ENCODE measurements around the gene TTC6.

TTC6 gene

DNA sequence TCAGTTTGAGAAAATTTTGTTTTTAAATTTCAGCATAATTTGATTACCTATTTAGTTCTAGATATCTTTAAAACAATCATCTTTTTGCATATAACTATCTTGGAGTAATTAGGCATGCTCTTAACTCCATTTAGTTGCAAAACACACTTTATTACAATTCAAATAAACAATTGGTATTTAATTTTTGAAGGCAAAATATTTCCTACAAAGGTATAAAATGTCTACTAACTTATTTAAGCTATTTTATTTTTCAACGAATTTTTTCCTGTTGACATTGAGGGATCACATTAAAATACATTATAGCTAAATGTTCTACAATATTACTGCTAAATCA is 8.7 kb upstream of the TTC6 start:
- H3K27ac ChIP-seq, result no peak overlapping the region
- DNase-seq (ENCODE audit: low spot score), result no peak
- no peak overlapping the region for H3K4me3 ChIP-seq
- TF ChIP-seq CTCF (IDR thresholded peaks at IDR 0.05), result no peak

GRCh38 chr14:37587131-37587803 is 8.2 kb upstream of the TTC6 start:
- DNase-seq (ENCODE audit: low spot score), result no peak
- H3K27ac ChIP-seq, result no peak overlapping the region
- no peak for TF ChIP-seq CTCF (IDR thresholded peaks at IDR 0.05)
- no peak overlapping the region for H3K4me3 ChIP-seq

GRCh38 chr14:37587881-37588666 is 7.4 kb upstream of the TTC6 start:
- TF ChIP-seq CTCF (IDR thresholded peaks at IDR 0.05), result no peak
- Histone ChIP-seq H3K27ac (no peak overlapping the region), H3K4me3 (peak overlapping the region; percentile 29)
- no peak for DNase-seq (ENCODE audit: low spot score)

DNA sequence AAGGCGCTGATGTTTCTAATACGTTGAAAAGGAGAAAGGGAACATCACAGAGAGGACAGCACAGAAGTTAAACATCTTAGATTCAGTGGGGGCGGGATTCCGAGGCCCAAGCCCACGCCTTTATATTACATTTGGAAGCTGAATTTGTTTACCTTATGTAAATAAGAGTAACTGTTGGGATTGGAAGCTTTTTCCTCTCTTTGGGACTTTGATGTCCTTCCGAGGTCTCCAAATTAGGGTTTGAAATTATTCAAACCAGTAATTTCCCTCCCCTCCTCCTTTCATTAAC is 6.8 kb upstream of the TTC6 start:
- no peak for TF ChIP-seq CTCF (IDR thresholded peaks at IDR 0.05)

DNA sequence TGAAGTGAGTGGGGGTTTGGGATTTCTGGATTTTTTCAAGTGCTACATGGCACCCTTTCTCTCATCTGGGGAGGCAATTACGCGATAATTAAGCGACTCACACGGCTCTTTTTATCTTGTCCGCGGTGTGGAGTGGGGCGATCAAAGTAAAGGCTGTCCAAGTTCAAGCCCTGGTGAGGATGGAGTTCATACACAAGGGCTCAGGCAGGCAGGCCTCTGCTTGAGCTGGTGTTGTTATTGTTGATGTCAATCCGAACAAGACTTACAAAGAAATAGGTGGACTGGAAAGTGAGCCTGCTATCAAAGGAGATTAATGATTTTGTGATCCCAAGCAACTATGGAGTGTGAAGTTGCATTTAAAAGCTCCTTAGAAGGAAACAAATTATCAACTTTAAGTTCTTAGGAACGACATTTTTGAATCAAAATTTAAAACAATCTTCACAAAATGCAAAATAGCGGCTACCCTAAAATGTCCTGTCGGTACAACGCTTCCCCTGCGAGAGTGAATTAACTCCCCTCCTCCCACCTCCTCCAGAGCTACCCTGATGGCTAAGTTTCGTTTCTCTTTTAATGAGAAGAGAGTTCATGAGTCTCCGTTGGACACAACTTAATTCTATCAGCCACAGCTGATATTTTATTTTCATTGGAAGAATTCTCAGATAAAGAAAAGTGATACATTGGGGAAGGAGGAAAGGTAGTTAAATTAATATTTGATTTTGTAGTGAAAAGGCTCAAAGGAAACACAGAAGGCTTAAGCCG is 6.3 kb upstream of the TTC6 start:
- TF ChIP-seq CTCF (IDR thresholded peaks at IDR 0.05), result no peak
- DNase-seq (ENCODE audit: low spot score), result no peak
- no peak overlapping the region for H3K4me3 ChIP-seq
- no peak overlapping the region for H3K27ac ChIP-seq

More for the DNA sequence above, 6.8 kb upstream of the TTC6 start:
- H3K4me3 ChIP-seq, result no peak overlapping the region
- H3K27ac ChIP-seq, result no peak overlapping the region
- no peak for DNase-seq (ENCODE audit: low spot score)

GRCh38 chr14:37589715-37590427 is 5.6 kb upstream of the TTC6 start:
- H3K4me3 ChIP-seq, result no peak overlapping the region
- no peak for TF ChIP-seq CTCF (IDR thresholded peaks at IDR 0.05)
- H3K27ac ChIP-seq, result no peak overlapping the region
- DNase-seq (ENCODE audit: low spot score), result no peak
